GM12891 (cell line): ENCODE measurements around the gene ELFN2.

Experiments
- POLR2A ChIP-seq: IDR thresholded peaks from 2 replicates; pipeline ENCODE4 v1.6.1; 2011; ENCODE audit warnings: low read depth, low read length, control low read depth
- POLR2AphosphoS5 ChIP-seq: IDR thresholded peaks from 2 replicates; pipeline ENCODE4 v1.6.1; 2011; ENCODE audit warnings: low read depth, low read length, control low read depth
- TAF1 ChIP-seq: IDR thresholded peaks from 2 replicates; pipeline ENCODE4 v1.6.1; 2011; ENCODE audit warnings: low read depth, low read length, control low read depth

GRCh38 chr22:37464181-37464580 lies 36.9 kb upstream of the ELFN2 start:
- TF ChIP-seq POLR2A (no peak), POLR2AphosphoS5 (no peak), TAF1 (no peak)
